Measurements from ENCODE around the gene TIMM50.
A peak's percentile ranks its signal among the peaks of the same experiment; 100 is the strongest.
"Not testable (repeated sequence)": the region's sequence is repeated elsewhere in the genome, so short reads cannot be mapped to it uniquely, and the experiment has no call there.

The TIMM50 gene

GRCh38 chr19:39480337-39481228, at the start of gene TIMM50:
TIMM50 (plus strand) TSS chr19:39480838; CDS start chr19:39480854, 16 bp downstream.
- DNase-seq, result peak; percentile 93

- no peak for DNase-seq
Measured at GRCh38 chr19:39432677-39433025, 48.0 kb upstream of the TIMM50 start.

- no peak for DNase-seq
Measured at GRCh38 chr19:39433480-39434079, 47.1 kb upstream of the TIMM50 start.

- no peak for DNase-seq
Measured at GRCh38 chr19:39434123-39435076, 46.2 kb upstream of the TIMM50 start.

- DNase-seq, result peak; percentile 98
Measured at GRCh38 chr19:39435499-39436349, 44.9 kb upstream of the TIMM50 start, which contains the start of gene RPS16. RPS16 (minus strand) TSS chr19:39435949; CDS start chr19:39435895, 54 bp downstream.

- DNase-seq, result no peak
Measured at GRCh38 chr19:39436350-39436716, 44.3 kb upstream of the TIMM50 start.

GRCh38 chr19:39438270-39438934, 42.2 kb upstream of the TIMM50 start:
- no peak for DNase-seq

- no peak for DNase-seq
Measured at GRCh38 chr19:39444598-39445195, 35.9 kb upstream of the TIMM50 start.

- DNase-seq, result peak; percentile 97
Measured at GRCh38 chr19:39445196-39446111, 35.2 kb upstream of the TIMM50 start, which contains the start of gene SUPT5H. SUPT5H (plus strand) TSS chr19:39445582; CDS start chr19:39445891, 309 bp downstream.

- no peak for DNase-seq
Measured at GRCh38 chr19:39446365-39447084, 34.1 kb upstream of the TIMM50 start.

- DNase-seq, result no peak
Measured at GRCh38 chr19:39448271-39448670, 32.4 kb upstream of the TIMM50 start.

GRCh38 chr19:39449116-39449797, 31.4 kb upstream of the TIMM50 start:
- no peak for DNase-seq

- DNase-seq, result not testable (repeated sequence)
Measured at GRCh38 chr19:39451257-39451656, 29.4 kb upstream of the TIMM50 start.

- DNase-seq, result no peak
Measured at GRCh38 chr19:39463403-39463802, 17.2 kb upstream of the TIMM50 start.

GRCh38 chr19:39465956-39466747, 14.5 kb upstream of the TIMM50 start:
- no peak for DNase-seq

- DNase-seq, result no peak
Measured at GRCh38 chr19:39467941-39468340, 12.7 kb upstream of the TIMM50 start.

GRCh38 chr19:39469036-39469435, 11.6 kb upstream of the TIMM50 start:
- no peak for DNase-seq

GRCh38 chr19:39469567-39469966, 11.1 kb upstream of the TIMM50 start:
- DNase-seq, result no peak

All from GDM1 (cell line).